ENCODE results near the gene B9D2.

The B9D2 gene

DNA sequence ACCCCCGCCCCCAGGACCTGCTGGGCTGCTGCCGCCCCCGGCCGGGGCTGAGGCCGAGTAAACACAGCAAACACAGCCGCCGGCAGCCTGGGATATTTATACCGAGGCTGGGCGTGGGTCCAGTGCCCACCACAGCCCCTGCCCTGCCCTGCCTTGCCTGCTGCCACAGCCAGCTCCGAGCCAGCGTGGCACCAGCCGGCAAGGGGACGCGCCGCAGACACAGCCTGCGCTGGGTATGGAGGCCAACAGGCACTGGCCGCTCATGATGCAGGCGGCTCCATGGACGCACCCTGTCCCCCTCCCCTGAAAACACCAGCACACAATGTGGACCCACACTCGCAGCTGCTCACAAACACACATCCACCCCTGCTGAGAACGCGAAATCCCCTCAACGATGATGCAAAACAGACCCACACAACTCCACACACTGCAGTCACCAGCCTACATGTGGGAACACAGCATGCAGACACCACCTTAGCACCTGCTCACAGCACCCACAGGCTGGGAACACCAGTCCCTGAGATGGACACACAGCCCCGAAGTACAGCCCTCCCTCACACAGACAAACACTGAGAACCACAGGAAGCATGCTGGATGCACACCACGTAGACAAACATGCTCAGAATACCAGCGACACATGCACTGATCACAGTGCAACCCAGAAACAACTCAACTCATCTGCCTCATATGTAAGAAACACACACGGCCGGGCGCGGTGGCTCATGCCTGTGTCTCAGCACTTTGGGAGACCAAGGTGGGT is 37.8 kb downstream of the B9D2 start:
- DNase-seq = no peak

DNA sequence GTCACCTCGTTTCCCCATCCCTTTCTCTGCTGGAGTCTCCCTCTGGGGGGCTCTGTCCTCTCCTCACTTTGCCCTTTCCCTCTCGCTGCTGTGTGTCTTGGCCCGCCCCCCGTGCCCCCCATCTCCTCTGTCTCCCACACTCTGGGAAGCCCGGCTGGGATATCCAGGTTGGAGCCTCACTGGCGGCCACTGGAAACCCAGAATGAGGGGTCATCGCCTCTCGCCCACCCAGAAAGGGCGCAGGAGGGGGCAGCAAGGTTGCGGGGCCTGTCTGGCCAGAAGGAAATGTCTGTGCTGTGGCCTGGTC is 38.4 kb downstream of the B9D2 start:
- DNase-seq = no peak

DNA sequence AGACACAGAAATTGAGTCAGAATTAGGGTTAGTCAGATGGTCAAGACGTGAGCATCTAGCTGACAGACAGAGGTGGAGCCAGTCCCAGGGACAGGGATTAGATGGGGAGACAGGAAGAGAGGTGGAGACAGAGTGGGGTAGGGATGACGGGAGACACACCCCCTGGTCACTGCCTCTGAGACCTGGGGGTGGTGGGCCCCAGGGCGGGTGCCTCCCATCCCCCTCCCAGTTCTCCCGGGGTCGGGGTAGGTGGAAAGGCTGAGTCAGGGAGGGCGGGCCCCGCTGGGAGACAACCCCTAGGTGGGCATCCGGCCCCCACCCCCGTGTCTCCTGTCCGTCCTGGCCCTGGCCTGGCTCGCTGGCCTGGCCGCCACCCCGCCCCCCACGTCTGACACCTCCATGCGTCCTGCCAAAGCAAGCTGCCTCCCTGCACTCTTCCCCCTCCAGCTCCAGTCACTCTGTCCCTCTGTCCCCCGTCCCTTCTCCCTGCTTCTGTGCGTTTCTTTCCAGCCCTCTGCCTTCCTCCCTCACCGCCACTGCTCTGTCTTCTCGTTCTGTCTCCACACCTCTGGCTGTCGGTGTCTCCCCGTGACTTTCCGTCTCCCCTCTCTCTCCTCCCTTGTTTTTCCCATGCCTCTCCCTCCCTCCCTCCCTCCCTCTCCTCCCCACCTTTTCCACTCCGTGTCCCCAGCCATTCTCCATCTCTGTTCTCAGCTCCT is 38.9 kb downstream of the B9D2 start:
- DNase-seq = no peak

DNA sequence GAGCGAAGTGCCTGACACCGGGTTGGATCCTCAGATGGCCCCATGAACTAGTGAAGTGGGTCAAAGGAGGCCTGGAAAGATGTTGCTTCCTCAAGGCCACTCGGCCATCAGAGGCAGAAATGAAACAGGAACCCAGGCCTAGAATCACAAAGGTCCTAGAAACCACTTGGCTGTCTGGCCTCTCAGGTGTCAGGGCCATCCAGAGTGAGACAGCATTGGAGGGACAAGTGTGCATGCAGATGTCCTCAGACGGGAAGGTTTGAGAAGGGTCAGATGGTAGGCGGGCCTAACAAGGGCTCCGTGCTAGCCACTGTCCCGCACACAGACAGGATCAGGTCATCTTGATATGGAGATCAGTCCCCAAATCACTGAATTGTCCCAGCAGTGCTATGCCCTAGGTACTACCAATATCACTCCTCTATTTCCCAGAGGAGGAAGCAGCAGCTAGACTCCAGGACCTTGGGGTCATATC is 39.7 kb downstream of the B9D2 start:
- no peak for DNase-seq

DNA sequence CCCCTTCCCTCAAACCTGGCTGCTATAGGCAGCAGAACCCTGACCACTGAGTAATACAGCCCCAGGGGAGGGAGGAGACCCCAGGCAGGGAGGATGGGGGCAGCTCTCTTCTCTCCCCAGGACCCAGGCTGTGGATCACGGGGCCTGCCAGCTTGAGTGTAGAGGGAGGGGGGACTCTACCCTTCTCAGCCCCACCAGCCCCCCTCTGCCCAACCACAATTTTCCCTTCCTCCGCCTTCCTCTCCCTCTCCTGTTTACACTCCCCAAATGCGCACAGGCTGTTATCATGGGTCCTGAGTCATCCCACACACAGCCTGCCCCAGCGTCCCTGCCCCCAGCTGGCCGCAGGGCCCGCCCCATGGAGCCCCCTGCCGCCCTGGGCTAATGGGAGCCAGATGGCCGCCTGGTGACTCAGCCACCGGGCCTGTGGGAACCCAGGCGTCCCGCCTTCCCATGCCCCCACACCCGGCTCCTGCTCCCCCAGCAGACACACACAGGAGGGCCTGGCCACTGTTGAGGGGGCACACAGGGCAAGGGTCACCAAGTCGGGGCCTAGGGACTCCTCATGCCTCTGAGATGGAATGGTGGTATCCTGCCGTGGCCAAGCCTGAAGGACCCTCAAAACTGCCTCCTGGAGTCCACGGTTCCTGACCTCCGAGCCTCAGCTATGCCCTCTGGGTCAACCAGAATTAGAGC is 40.4 kb downstream of the B9D2 start:
- no peak for DNase-seq

DNA sequence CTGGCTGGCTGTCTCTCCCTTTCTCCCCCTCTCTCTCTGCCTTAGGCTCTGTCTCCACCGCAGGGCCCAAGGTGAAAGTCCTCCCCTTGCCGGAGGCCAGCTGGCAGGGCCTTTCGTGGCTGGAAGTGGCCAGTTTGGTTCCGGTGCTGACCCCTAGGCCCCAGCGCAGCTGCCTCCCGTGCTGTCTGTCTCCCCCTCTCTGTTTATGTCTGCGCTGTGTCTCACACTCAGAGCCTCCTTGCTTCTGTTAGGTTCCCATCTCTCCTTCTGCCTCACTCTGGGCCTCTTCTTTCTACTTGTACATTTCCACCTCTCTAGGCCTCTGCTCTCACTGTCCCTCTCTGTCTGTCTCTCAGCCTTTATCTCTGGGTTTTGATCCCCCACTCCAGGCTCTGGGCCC is 40.9 kb downstream of the B9D2 start:
- DNase-seq = no peak

DNA sequence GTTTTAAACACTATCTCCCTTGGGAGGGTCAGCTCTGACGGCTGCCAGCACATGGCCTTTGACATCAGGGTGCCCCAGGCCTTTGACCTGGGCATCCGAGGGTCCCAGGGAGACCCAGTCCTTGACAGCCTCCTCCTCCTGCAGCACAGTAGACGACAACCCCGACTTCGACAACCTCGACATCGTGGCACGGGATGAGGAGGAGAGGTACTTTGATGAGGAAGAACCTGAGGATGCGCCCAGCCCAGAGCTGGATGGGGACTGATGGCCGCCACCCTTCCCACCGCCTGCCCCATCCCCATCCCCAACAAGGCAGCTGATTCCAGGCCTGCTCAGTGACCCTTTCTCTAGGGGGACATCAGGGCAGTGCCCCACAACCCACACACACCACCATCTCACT is 41.5 kb downstream of the B9D2 start:
- DNase-seq = no peak

DNA sequence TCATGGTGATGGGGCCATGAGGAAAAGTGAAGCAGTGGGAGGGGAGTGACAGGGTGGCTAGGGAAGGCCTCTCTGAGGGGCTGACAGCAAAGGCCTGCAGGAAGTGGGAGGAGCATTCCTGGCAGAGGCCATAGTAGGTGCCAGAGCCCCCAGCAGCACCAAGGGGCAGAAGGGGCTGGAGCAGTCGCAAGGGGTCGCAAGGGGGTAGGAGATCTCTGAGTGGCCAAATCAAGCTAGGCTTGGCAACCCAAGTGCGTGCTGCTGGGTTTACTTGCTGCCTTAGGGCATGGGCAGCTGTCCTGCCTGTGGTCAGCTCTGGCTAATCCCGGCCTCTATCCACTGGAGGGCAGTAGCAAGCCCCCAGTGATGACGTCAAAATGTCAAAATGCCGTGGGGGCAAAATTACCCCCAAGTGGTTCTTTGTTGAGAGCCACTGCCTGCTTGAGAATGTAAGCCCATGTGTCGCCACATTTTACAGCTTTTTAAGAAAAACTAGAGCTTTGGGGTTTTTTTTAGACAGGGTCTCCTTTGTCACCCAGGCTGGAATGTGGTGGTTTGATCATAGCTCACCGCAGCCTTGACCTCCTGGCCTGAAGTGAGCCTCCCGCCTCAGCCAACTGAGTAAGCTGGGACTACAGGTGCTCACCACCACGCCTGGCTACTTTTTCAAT is 42.2 kb downstream of the B9D2 start:
- peak in 1 of 2 experiments; percentile 23 for DNase-seq

DNA sequence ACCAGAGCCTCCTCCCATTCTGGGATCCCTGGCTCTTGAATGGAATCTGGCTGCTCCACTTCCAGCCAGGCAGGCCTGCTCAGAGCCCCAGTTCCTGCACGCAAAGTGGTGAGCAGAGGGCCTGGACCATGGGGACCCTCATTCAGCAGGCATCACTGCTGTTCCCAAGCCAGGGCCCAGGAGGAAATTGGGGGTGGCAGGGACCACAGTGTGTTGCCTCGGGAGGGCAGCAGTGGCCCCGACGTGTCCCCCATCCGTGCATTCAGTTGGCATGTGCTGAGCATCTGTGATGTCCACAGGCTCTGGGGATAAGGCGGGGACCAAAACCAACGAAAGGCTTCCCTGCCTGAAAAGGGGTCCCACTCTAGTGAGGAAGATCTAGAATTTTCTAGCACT is 42.7 kb downstream of the B9D2 start:
- DNase-seq = no peak

DNA sequence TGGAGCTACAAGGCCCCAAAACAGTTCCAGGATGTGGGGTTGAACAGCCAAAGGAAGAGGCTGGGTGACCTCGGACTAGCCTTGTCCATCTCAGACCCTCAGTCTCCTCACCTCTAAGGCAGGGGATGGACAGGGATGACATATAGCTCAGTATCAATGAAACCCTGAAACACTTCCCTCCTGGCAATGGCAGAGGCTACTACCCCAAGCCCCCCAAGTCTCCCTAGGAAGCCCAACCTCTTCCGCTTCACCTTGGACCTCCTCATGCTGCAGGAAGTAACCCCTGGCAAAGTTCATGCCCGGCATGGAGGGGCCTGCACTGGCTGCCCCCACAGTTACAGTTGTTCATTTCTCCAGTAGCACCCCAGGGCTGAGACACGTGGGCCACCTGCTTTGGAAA is 43.4 kb downstream of the B9D2 start:
- DNase-seq = no peak

DNA sequence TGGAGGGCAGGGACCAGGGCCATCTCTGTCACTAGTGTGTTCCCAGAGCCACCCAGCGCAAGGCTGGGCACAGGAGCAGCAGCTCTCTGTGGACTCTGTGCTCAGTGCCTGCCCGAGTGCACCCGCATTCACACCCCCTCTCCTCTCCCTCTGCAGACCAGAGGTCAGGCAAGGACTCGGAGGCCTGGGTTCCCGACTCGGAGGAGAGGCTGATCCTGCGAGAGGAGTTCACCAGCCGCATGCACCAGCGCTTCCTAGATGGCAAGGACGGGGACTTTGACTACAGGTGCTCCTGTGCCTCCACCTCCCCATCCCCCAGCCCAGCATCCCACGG is 43.8 kb downstream of the B9D2 start:
- no peak for DNase-seq

DNA sequence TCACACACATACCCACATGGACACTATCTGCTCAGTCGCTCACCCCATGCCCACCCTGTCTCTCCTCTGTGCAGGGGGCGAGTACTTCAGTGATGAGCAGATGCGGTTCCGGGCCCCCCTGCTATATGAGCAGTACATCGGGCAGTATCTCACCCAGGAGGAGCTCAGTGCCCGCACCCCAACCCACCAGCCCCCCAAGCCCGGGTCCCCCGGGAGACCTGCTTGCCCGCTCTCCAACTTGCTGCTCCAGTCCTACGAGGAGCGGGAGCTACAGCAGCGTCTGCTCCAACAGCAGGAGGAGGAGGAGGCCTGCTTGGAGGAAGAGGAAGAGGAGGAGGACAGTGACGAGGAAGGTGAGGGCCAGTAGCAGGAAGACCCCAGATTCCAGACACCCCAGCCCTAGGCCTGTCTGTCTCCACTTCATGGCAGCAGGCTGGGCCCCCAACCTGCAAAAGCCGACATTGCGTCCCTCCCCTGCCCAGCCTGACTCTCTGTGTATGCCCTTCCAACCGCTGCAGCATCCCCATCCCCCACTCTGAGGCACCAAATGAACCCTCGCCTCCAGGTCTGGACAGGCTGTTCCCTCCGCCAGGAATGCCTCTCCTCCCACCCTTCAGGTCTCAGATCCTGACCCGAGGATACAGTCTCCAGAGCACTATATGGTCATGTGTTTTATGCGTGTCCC is 44.3 kb downstream of the B9D2 start:
- DNase-seq = no peak

DNA sequence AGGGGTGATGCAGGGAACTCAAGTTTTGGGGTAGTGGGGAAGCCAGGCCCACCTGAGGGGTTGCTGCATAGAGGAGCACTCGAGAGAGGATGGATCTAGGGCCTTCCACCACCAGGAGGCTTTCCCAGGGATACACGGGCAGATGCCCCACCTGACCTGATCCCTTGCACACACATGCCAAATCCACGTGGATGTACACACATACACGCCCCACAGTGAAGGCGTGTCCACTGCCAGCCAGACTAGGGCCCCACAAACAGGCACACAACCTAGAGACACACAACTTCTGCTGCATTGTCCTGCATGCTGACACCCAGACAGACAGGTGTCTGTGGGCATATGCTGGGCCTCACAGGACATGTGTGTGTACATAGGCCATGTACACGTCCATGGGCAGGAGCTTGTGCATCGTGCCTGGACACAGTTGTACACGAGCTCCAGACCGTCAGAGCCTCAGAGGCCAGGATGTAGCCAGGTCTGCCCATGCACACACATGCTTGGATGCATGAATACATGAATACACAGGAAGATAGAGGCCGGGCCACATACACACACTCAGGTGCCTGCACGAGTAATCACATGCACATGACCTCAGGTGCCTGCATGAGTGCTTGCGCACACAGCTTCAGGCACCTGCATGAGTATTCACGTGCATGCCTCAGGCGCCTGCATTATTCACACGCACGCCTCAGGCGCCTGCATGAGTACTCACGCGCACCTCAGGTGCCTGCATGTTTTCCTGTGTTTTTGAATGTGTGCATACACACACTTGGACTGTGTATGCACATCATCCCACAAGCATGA is 45.1 kb downstream of the B9D2 start:
- DNase-seq = no peak

DNA sequence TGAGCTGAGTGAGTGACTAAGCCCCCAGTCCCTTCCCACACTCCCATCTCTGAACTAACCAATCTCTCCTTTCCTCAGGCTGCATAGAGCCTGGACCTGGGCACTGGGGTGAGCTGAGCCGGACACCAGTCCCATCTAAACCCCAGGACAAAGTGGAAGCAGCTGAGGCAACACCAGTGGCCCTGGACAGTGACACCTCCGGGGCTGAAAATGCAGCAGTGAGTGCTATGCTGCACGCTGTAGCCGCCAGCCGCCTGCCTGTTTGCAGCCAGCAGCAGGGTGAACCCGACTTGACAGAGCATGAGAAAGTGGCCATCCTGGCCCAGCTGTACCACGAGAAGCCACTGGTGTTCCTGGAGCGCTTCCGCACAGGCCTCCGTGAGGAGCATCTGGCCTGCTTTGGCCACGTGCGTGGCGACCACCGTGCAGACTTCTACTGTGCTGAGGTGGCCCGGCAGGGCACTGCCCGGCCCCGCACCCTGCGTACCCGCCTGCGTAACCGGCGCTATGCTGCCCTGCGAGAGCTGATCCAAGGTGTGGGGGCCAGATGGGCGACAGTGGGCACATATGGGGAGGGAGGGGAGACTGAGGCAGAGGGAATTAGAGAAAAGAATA is 47.5 kb downstream of the B9D2 start:
- DNase-seq = no peak

DNA sequence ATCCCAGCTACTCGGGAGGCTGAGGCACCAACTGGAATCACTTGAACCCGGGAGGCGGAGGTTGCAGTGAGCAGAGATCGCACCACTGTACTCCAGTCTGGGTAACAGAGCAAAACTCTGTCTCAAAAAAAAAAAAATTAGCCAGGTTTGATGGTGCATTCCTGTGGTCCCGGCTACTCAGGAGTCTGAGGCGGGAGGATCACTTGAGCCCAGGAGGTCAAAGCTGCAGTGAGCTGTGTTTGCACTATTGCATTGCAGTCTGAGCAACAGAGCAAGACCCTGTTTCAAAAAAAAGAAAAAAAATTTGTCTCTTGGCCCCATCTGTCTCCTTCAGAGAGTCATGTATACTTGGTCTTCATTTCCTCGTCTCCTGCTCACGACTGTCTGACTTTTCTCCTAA is 52.3 kb downstream of the B9D2 start:
- no peak for DNase-seq

DNA sequence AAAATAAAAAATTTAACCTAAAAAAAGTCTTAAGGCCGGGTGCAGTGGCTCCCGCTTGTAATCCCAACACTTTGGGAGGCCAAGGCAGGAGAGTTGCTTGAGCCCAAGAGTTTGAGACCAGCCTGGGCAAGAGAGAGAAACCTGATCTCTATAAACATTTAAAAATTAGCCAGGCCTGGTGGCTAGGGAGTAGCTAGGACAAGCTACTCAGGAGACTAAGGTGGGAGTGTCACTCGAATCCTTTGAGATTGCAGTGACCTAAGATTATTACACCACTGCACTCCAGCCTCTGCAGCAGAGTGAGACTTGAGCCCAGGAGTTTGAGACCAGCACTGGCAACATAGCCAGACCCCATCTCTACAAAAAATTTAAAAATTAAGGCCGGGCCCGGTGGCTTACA is 52.9 kb downstream of the B9D2 start:
- DNase-seq = no peak

DNA sequence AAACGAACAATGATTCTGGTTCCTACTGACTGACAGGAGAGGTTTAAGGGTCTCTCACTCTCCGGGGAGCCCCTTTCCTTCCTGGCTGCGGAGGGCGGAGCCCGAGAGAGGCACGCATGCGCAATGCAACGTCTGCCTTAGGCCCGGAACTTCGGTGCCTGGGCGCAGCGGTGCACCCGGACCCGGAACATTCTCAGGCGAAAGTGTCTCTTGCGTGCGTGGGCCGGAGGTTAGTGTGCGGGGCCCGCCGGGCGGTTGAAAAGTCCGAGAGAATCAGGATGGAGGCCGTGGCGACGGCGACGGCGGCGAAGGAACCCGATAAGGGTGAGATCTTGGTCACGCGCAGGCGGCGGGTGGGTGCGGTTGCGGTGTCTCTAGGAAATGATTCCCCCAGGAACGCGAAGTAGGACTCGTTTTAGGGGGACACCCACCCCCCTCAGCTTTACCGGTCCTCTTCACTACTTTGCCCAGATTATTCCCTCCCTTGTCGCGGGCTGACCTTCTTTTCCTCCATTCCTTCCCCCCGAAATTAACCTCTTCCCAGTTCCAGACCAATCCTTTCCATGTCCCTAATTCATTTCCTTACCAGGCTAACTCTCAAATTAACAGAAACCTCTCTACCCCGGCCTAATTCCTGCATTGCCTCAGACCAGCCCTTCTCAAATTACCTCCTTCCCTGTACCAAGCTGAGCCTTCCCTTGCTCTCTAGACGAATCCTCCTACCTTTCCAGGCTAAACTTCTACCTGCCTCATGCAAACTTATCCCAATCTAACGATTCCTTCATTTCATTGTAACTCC is 53.7 kb downstream of the B9D2 start, which contains the start of gene CCDC97:
Gene CCDC97 (plus strand): TSS at position 140 of the 799 bp plus-strand sequence. CDS start 139 bp downstream, at position 279.
- peak; percentile 64 to 83 for DNase-seq

DNA sequence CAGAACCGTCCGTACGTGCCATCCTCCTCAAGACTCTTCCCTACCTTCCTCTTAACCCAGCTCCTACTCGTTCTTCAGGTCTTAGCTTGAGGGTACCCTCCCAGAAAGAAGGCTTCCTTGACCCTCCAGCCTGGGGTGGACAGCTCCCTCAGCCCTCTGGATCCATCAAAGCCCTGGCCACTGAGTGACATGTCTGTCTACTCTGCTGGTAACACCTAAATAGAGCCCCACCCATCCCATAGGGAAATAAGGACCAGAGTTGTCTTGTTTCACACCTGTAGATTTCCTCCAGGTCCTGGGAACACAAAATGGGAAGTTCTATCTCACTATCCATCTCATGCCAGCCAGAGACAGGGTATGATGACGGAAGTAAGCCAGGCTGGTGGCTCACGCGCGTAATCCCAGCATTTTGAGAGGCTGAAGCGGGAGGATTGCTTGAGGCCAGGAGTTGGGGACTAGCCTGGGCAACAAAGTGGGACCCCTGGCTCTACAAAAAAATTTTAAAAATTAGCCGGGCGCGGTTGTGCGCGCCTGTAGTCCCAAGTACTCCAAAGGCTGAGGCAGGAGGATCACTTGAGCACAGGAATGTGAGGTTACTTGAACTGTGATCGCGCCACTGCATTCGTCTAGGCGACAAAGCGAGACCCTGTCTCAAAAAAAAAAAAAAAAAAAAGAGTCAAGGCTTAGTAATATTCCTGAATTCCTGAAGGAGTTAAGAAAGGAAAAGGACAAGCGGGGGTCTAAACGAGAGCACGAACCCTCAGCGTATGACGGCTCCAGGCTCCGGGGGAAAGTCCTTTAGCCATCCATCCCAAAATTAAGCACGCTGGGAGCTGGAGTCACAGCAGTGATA is 54.5 kb downstream of the B9D2 start:
- no peak for DNase-seq

DNA sequence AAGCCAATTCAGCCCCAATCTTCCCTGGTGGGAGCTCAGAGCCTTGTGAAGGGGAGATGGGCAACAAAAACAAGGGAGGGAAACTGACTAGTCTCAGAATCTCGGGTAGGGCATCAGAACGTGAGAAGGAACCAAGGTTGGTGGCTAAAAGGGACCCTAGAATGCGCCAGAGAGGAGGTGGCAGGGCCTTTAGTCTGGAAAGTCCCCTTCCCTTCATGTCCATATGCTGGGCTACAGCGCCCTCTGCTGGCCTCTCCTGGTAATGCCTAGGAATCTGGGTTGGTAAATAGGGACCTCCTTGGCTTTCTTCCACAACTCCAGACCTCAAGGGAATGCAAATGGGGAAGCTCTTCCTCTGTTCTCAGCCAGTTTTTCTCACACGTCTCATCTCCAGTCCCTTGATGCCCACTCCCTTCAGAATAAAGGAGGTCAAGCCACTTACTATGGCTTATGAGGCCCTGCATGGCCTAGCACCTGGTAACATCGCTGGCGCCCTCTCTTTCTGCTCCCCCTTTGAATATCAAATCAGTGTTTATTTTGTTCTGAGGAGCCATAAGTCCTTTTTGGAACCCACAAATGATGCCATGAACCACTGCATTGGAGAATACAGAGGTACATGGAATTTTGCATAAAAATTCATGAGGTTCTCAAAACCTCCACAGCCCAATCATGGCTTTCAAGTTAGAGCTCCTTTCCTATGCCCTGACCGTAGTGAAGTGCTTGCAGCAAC is 55.3 kb downstream of the B9D2 start:
- peak; percentile 46 to 66 for DNase-seq
